Thoracic aorta (tissue), 2 donors: ENCODE results near the gene MYLIP. TPM values are rescaled to one million over a fixed set of nuclear protein-coding genes. Genes with fewer than 3 reads are reported as not detected.

Source experiments
- ATAC-seq: fragments of 150-250 bp; one replicate; pipeline ENCODE4 v1.8.0; 2017; ENCODE audit warnings: low read depth; ENCODE audit not compliant: insufficient number of reproducible peaks, low FRiP score
- DNase-seq: peaks from one replicate; pipeline ENCODE4 v3.0.0-alpha.2; 2020; ENCODE audit warnings: low spot score
- H3K27ac ChIP-seq, 2 donors: fragments of 200-600 bp; sonication (generic); 1 replicate in 1 of 2; 2 replicates in 1 of 2; pipeline ENCODE4 v1.5.1; 2016; ENCODE audit warnings: mild to moderate bottlenecking in 2 of 2, moderate library complexity in 2 of 2
- H3K27me3 ChIP-seq: fragments of 200-600 bp; sonication (generic); replicated peaks from 2 replicates; pipeline ENCODE4 v1.6.0; 2016; ENCODE audit warnings: mild to moderate bottlenecking; ENCODE audit not compliant: insufficient read depth
- H3K36me3 ChIP-seq: fragments of 200-600 bp; sonication (generic); one replicate; pipeline ENCODE4 v1.5.1; 2016
- H3K4me1 ChIP-seq, 2 donors: fragments of 200-600 bp; sonication (generic); 1 replicate in 1 of 2; 2 replicates in 1 of 2; pipeline versions ENCODE4 v1.5.1 to v1.6.0; 2016; ENCODE audit warnings: low read depth in 2 of 2, mild to moderate bottlenecking in 1 of 2; ENCODE audit not compliant: control insufficient read depth in 1 of 2
- H3K4me3 ChIP-seq: fragments of 200-600 bp; sonication (generic); 2 replicates; pipeline ENCODE4 v1.5.1; 2016; ENCODE audit warnings: mild to moderate bottlenecking
- H3K9me3 ChIP-seq: fragments of 200-600 bp; sonication (generic); 2 replicates; pipeline ENCODE4 v1.5.1; 2016
- total RNA-seq, 2 donors: library from RNA; depleted of rRNA; stranded (reverse); fragments of >200 nt; gene quantifications; one replicate each; pipeline versions ENCODE4 v1.1.0 to v1.2.3, GENCODE V29; 2016
- TF ChIP-seq, protein P1 (sequence below): fragments of 200-600 bp; sonication (generic); IDR thresholded peaks from one replicate; pipeline ENCODE4 v1.5.1; 2019; ENCODE audit warnings: antibody characterized with exemption

The MYLIP gene
- total RNA-seq, 2 donors from 2014 or later = 90.4 to 97.2 TPM

DNA sequence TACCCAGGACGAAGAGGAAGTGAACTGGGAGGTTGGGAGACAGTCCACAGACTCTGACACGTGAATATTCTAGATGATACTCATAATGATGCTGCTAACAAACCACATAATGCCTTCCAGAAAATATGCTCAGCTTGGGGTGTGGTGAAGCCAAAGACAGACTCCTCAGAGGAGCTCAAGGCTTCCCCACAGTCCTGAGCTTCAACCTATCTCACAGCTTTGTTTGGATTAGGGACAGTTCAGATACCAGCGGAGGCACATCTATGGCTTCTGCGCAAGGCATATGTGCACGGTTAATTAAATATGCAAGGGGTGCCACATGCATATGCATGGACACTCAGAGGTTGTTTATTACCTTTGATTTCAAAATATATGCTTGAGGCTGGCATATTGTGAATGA, 30.7 kb upstream of the MYLIP start:
- DNase-seq (no peak), ATAC-seq (no peak)
- no peaks in the 10 kb centered on the region for H3K27me3 ChIP-seq
- H3K4me3 ChIP-seq = no peak overlapping the region
- TF ChIP-seq, protein P1, sequence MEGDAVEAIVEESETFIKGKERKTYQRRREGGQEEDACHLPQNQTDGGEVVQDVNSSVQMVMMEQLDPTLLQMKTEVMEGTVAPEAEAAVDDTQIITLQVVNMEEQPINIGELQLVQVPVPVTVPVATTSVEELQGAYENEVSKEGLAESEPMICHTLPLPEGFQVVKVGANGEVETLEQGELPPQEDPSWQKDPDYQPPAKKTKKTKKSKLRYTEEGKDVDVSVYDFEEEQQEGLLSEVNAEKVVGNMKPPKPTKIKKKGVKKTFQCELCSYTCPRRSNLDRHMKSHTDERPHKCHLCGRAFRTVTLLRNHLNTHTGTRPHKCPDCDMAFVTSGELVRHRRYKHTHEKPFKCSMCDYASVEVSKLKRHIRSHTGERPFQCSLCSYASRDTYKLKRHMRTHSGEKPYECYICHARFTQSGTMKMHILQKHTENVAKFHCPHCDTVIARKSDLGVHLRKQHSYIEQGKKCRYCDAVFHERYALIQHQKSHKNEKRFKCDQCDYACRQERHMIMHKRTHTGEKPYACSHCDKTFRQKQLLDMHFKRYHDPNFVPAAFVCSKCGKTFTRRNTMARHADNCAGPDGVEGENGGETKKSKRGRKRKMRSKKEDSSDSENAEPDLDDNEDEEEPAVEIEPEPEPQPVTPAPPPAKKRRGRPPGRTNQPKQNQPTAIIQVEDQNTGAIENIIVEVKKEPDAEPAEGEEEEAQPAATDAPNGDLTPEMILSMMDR = no peak
- H3K27ac ChIP-seq = no peak overlapping the region
- H3K9me3 ChIP-seq = no peaks in the 10 kb centered on the region
- H3K4me1 ChIP-seq = no peaks in the 10 kb centered on the region
- no peaks in the 10 kb centered on the region for H3K36me3 ChIP-seq

DNA sequence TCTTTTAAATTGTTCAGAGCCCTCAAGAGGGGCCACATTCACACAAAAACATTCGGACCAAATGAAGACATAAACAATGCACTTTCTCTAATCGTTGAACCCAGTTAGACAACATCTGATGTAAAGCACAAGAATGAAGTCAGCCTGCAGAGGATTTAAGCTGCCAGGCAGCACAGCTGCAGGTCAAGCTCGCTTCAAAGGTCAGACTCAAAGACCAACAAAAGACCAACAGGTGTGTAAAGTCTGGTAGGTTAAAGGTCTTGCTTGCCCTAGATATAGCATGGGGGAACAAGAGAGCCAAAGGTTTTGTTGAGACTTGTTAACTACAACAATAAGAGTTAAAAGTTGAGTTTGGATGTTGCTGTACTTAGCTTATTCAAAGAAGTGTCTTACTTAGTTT, 26.7 kb upstream of the MYLIP start:
- ATAC-seq = no peak
- H3K9me3 ChIP-seq = no peaks in the 10 kb centered on the region
- no peak overlapping the region for H3K27ac ChIP-seq
- H3K4me1 ChIP-seq = peaks cover 0 to 6% of the 10 kb centered on the region in 2 donors
- no peak overlapping the region for H3K4me3 ChIP-seq
- DNase-seq = no peak
- no peaks in the 10 kb centered on the region for H3K36me3 ChIP-seq
- TF ChIP-seq, protein P1 = no peak
- H3K27me3 ChIP-seq = no peaks in the 10 kb centered on the region

DNA sequence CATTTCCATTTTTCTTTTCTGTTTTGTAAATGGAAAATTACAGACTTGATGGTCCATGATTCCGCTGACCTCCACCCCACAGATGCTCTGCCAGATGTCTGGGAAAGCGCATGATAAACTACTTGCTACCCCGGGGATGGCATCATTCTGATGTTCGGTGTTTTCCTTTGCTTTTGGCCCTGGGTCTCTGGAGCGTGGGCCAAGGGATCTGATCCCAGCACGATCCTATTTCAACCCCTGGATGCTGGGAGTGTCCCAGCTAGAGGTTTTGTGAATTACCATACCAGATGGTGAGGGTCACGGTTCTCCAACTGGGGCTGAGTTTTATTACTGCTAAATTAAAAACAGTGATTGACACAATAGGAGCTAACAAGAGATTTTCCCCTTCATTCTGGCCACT, 25.2 kb upstream of the MYLIP start:
- Histone ChIP-seq H3K27ac (no peak overlapping the region), H3K27me3 (no peaks in the 10 kb centered on the region), H3K9me3 (no peaks in the 10 kb centered on the region), H3K4me3 (no peak overlapping the region), H3K36me3 (no peaks in the 10 kb centered on the region), H3K4me1 (peaks cover 4 to 21% of the 10 kb centered on the region in 2 donors)
- DNase-seq (no peak), ATAC-seq (no peak)
- TF ChIP-seq, protein P1 = no peak

DNA sequence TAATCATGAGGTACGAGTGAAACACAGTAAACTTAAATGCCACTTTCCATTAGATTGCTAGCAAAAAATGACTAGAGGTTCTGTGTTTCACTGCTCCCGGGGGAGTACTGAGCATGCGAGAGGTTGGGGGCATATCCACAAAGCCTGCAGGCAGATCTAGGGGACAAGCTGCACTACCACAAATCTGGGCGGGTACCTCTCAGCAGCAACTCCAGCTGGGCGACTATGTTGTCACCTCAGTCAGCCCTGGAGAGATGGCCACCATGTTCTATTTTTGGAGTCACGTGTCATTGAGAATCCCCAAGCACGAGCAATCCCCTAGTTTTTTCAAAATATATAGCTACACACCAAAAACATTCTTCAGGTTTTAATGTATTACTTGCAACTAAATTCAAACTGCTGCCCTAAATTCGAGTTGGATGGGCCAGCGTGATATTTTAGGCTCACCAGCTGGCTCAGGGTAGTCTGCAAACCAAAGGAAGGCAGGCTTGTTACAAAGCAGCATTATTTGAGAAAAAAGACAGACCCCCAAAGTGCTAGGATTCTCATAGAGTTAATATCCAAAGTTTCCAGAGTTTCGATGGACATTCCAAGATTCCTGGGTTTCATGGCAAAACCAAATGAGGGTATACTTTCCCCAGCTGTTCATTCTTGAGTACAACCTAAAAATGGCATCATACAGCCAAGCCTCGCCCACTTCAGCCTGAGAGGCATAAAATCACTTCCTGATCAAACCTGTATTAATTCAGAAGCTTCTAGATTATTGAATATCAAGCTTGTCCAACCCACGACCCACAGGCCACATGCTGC, 24.1 kb upstream of the MYLIP start:
- DNase-seq (no peak), ATAC-seq (no peak)
- Histone ChIP-seq H3K4me1 (peaks cover 10 to 33% of the 10 kb centered on the region in 2 donors), H3K4me3 (no peak overlapping the region), H3K27ac (no peak overlapping the region), H3K27me3 (no peaks in the 10 kb centered on the region), H3K9me3 (no peaks in the 10 kb centered on the region), H3K36me3 (no peaks in the 10 kb centered on the region)
- TF ChIP-seq, protein P1 = no peak

DNA sequence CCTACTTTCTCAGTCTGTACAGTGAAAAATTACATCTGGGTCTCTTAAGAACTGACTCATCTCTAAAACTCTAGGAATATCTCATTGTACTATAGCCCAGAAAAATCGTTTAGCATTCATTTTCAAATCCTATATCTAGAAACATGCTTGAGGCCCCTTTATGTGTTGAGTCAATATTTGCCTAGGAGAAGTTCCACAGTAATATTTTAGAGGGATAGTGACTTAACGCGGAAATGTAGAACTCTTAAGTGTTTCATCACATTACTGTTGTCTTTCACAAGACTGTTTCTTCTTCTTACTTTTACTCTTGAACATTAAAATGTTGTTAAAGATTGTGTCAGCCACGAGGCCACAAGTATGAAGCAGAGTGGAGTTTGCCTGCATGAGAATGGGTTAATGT, 23.0 kb upstream of the MYLIP start:
- ATAC-seq (no peak), DNase-seq (no peak)
- Histone ChIP-seq H3K9me3 (no peaks in the 10 kb centered on the region), H3K4me3 (no peak overlapping the region), H3K27ac (no peak overlapping the region), H3K36me3 (no peaks in the 10 kb centered on the region), H3K27me3 (no peaks in the 10 kb centered on the region), H3K4me1 (peaks cover 10 to 37% of the 10 kb centered on the region in 2 donors)
- TF ChIP-seq, protein P1 = no peak
